SK-N-SH treated with all-trans-retinoic acid at 6 μM for 48 hours (cell line): ENCODE measurements around the gene IFI27L2.

Experiments
- CSRNP3 ChIP-seq: fragments of 250-450 bp; sonication (Bioruptor Pico); IDR thresholded peaks from 2 replicates; pipeline ENCODE4 v1.5.1; 2021; ENCODE audit warnings: mild to moderate bottlenecking, moderate library complexity
- GLIS3 ChIP-seq: fragments of 250-450 bp; sonication (Bioruptor Pico); IDR thresholded peaks from 2 replicates; pipeline ENCODE4 v1.5.0; 2020; ENCODE audit warnings: mild to moderate bottlenecking, moderate library complexity
- PATZ1 ChIP-seq: fragments of 250-450 bp; sonication (Bioruptor Pico); IDR thresholded peaks from 2 replicates; pipeline ENCODE4 v1.8.0; 2020; ENCODE audit warnings: mild to moderate bottlenecking, moderate library complexity, borderline replicate concordance
- ZNF8 ChIP-seq: fragments of 450-650 bp; formaldehyde crosslinking; IDR thresholded peaks from 2 replicates; pipeline ENCODE4 v1.5.0; 2020; ENCODE audit warnings: mild to moderate bottlenecking, moderate library complexity

- TF ChIP-seq GLIS3 (CRISPR knock-in tag), result no peak
- no peak for TF ChIP-seq CSRNP3
- no peak for TF ChIP-seq PATZ1 (CRISPR knock-in tag)
- no peak for TF ChIP-seq ZNF8 (CRISPR knock-in tag)
Measured at GRCh38 chr14:94104731-94105130, 24.7 kb downstream of the IFI27L2 start.
